ENCODE results near the gene GGA2. TPM values are rescaled to one million over a fixed set of nuclear protein-coding genes. Genes with fewer than 3 reads are reported as not detected.

Gene GGA2
- total RNA-seq, 6 donors from 2014 or later: 84.4 to 197 (median 164) TPM

DNA sequence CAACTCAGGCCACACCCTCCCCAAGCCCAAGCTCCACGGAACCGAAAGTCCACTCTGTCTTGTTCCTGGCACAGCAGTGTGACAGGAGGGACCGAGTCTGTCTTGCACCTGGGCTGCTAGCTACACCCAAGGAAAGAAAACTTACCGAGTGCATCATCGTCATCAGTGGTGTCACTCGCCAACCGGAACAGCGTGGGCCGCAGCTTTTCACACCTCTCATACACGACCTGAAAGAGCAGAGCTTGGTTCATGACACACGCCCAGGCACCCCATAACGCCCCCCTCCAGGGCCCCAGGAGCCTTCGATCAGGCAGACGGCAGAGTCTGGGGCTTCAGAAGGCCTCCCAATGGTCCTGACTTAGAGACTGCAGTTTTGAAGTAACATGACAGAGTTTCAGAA, 27.5 kb downstream of the GGA2 start:
- Histone ChIP-seq H3K27me3 (no peaks in the 10 kb centered on the region), H3K4me3 (no peak overlapping the region), H3K36me3 (peaks cover 67 to 99% (median 93%) of the 10 kb centered on the region in 4 donors), H3K27ac (peak overlapping the region in 1 of 4 donors; percentile 5), H3K4me1 (peaks cover 0 to 15% (median 10%) of the 10 kb centered on the region in 4 donors), H3K9me3 (no peaks in the 10 kb centered on the region)
- ATAC-seq (ENCODE audit: low FRiP score in 2 of 2) (no peak), DNase-seq (no peak)
- WGBS, 2 donors: 93 to 97% methylated on average over 14 of the region's 14 CpGs
- TF ChIP-seq POLR2A (IDR thresholded peaks at IDR 0.05): no peak
- no peak for TF ChIP-seq EP300 (IDR thresholded peaks at IDR 0.05)
- no peak for TF ChIP-seq POLR2AphosphoS5 (IDR thresholded peaks at IDR 0.05)
- TF ChIP-seq, protein P1, sequence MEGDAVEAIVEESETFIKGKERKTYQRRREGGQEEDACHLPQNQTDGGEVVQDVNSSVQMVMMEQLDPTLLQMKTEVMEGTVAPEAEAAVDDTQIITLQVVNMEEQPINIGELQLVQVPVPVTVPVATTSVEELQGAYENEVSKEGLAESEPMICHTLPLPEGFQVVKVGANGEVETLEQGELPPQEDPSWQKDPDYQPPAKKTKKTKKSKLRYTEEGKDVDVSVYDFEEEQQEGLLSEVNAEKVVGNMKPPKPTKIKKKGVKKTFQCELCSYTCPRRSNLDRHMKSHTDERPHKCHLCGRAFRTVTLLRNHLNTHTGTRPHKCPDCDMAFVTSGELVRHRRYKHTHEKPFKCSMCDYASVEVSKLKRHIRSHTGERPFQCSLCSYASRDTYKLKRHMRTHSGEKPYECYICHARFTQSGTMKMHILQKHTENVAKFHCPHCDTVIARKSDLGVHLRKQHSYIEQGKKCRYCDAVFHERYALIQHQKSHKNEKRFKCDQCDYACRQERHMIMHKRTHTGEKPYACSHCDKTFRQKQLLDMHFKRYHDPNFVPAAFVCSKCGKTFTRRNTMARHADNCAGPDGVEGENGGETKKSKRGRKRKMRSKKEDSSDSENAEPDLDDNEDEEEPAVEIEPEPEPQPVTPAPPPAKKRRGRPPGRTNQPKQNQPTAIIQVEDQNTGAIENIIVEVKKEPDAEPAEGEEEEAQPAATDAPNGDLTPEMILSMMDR (IDR thresholded peaks at IDR 0.05): no peak

- 67 to 84% methylated on average over 1 to 4 of the region's 4 CpGs for WGBS, 2 donors
- H3K4me3 ChIP-seq: no peak overlapping the region
- ATAC-seq (ENCODE audit: low FRiP score in 2 of 2): no peak
- no peak for DNase-seq
- TF ChIP-seq EP300 (IDR thresholded peaks at IDR 0.05) (no peak), POLR2AphosphoS5 (IDR thresholded peaks at IDR 0.05) (no peak), POLR2A (IDR thresholded peaks at IDR 0.05) (no peak)
- TF ChIP-seq, protein P1 (IDR thresholded peaks at IDR 0.05): no peak
- H3K4me1 ChIP-seq: no peaks in the 10 kb centered on the region
- no peak overlapping the region for H3K27ac ChIP-seq
- H3K36me3 ChIP-seq: peaks cover 70 to 99% (median 94%) of the 10 kb centered on the region in 4 donors
- no peaks in the 10 kb centered on the region for H3K27me3 ChIP-seq
- no peaks in the 10 kb centered on the region for H3K9me3 ChIP-seq
These were observed 30.0 kb downstream of the GGA2 start for GRCh38 chr16:23480257-23480656.

DNA sequence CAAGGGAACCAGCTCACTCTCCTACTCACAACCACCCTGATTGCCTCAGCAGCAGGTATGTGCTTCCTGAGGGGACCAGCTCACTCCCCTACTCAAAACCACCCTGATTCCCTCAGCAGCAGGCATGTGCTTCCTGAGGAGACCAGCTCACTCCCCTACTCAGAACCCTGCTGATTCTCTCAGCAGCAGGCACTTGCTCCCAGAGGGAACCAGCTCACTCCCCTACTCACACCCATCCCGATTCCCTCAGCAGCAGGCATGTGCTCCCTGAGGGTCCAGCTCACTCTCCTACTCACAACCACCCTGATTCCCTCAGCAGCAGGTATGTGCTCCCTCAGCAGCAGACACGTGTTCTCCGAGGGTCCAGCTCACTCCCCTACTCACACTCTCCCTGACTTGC, 31.2 kb downstream of the GGA2 start:
- no peak overlapping the region for H3K27ac ChIP-seq
- H3K4me3 ChIP-seq: no peak overlapping the region
- H3K36me3 ChIP-seq: peaks cover 79 to 99% (median 95%) of the 10 kb centered on the region in 4 donors
- ATAC-seq (ENCODE audit: low FRiP score in 2 of 2): no peak
- 89 to 98% methylated on average over 3 of the region's 3 CpGs for WGBS, 2 donors
- no peak for TF ChIP-seq POLR2AphosphoS5 (IDR thresholded peaks at IDR 0.05)
- TF ChIP-seq POLR2A (IDR thresholded peaks at IDR 0.05): no peak
- TF ChIP-seq, protein P1 (IDR thresholded peaks at IDR 0.05): no peak
- no peak for TF ChIP-seq EP300 (IDR thresholded peaks at IDR 0.05)
- no peaks in the 10 kb centered on the region for H3K27me3 ChIP-seq
- H3K9me3 ChIP-seq: no peaks in the 10 kb centered on the region
- no peaks in the 10 kb centered on the region for H3K4me1 ChIP-seq
- DNase-seq: no peak

DNA sequence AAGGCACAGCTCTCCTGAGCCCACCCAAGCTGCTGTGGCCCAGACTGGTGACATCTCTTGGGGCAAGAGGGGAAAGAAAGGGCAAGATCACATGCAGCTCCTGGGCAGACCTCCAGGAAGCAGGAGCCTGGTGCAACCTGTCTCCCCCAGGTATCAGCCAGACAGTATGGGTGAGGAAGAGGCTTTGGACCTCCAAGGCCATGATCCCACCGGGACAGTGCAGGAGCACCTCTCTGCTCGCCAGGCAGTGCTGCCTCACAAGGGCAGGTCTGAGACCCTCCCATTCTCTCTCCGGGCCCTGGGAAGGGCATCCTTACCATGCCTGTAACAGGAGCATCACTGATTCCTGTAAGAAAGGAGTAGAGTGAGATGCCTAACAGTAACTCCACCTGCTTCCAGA, 31.7 kb downstream of the GGA2 start:
- 100% methylated on average over 1 to 3 of the region's 3 CpGs for WGBS, 2 donors
- Histone ChIP-seq H3K4me3 (no peak overlapping the region), H3K36me3 (peaks cover 81 to 100% (median 97%) of the 10 kb centered on the region in 4 donors), H3K9me3 (no peaks in the 10 kb centered on the region), H3K27me3 (no peaks in the 10 kb centered on the region), H3K4me1 (no peaks in the 10 kb centered on the region), H3K27ac (no peak overlapping the region)
- TF ChIP-seq, protein P1 (IDR thresholded peaks at IDR 0.05): no peak
- ATAC-seq (ENCODE audit: low FRiP score in 2 of 2) (peak; percentile 32 to 38), DNase-seq (no peak)

DNA sequence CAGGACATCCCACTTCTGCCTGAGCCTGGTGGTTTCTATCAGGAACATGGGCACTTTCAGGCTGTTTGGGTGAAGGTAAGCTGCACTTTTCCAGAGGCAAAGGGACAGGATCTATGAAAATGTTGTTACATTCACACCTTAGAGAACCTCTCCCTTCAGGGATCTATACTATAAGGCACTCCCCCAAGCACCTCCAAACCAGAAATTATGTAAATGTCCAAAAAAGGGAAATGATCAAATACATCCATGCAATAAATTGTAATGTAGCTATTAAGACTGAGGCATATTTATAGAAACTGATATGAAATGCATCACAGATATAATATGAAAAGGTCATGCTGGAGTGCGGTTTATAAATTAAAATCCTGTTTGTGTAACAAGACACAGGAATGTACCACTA, 34.0 kb downstream of the GGA2 start:
- Histone ChIP-seq H3K9me3 (no peaks in the 10 kb centered on the region), H3K27me3 (no peaks in the 10 kb centered on the region), H3K4me3 (no peak overlapping the region), H3K36me3 (peaks cover 71 to 99% (median 88%) of the 10 kb centered on the region in 4 donors), H3K27ac (no peak overlapping the region), H3K4me1 (no peaks in the 10 kb centered on the region)
- DNase-seq (no peak), ATAC-seq (ENCODE audit: low FRiP score in 2 of 2) (no peak)
- WGBS, 2 donors: 88 to 91% methylated on average over 1 of the region's 1 CpG
- TF ChIP-seq EP300 (IDR thresholded peaks at IDR 0.05) (no peak), POLR2AphosphoS5 (IDR thresholded peaks at IDR 0.05) (no peak), POLR2A (IDR thresholded peaks at IDR 0.05) (no peak)
- TF ChIP-seq, protein P1 (IDR thresholded peaks at IDR 0.05): no peak
